ENCODE data around the gene PIGZ. TPM values are rescaled to one million over a fixed set of nuclear protein-coding genes. Genes with fewer than 3 reads are reported as not detected.
"Not testable (repeated sequence)": the region's sequence is repeated elsewhere in the genome, so short reads cannot be mapped to it uniquely, and the experiment has no call there.

The PIGZ gene
- total RNA-seq, 1 experiment from 2014 or later = 1.4 TPM

DNA sequence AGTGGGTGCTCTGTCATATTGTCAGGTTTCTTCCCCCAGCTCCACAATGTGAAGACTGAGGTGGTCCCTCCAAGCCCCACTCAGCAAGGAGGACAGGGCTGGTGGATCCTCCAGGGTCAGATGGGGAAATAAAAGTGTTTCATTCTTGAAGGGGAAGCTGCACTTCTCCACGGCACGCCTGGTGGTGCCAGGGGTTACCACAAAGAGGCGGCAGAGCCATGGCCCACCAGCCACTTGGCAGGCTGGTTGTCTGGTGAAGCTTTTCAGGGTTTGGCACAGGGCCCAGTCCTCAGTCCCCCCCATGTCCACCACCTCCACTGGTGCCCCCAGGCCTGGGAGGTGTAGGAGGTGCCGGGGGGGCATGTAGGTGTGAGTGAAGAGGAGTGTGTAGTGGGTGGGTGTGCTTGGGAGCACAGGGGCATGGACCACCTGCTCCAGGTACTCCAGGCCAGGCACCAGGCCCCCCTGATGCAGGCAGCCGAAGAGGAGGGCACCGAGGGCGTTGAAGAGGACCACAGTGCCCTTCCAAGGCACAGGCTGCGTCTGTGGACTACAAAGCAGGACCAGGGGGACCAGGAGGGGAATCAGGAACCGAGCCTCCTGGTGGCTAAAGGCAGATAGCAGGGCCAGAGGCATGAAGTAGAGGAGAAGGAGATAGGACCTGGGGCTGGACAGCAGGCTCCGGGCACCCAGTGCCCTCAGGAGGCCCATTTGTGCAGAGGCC is 21.3 kb downstream of the PIGZ start:
- Histone ChIP-seq H3K9me2 (ENCODE audit: insufficient read depth) (no peaks in the 10 kb centered on the region), H3K27ac (ENCODE audit: low read depth, low read length) (no peak overlapping the region), H3K9me3 (ENCODE audit: control insufficient read depth in 1 of 2, insufficient read depth in 1 of 2, low read depth in 1 of 2, low read length in 2 of 2) (no peaks in the 10 kb centered on the region), H3K4me1 (ENCODE audit: control insufficient read depth in 1 of 2, insufficient read depth in 2 of 2, low read length in 2 of 2) (peaks cover 5 to 7% of the 10 kb centered on the region in 2 experiments; a peak in 2 of 4 replicates), H3K79me2 (ENCODE audit: insufficient read depth, low read length) (peaks cover 21% of the 10 kb centered on the region), H3K4me3 (replicated peaks in 1 of 2; ENCODE audit: low read depth in 1 of 2, low read length in 2 of 2) (no peak overlapping the region), H2AFZ (ENCODE audit: low read depth, low read length, poor library complexity, severe bottlenecking) (no peak overlapping the region), H3K27me3 (ENCODE audit: insufficient read depth, low read length) (no peaks in the 10 kb centered on the region), H4K20me1 (ENCODE audit: insufficient read depth) (no peaks in the 10 kb centered on the region), H3K36me3 (ENCODE audit: control insufficient read depth in 1 of 2, insufficient read depth in 2 of 2, low read length in 2 of 2) (no peaks in the 10 kb centered on the region), H3K9ac (ENCODE audit: low read length) (no peak overlapping the region), H3K4me2 (ENCODE audit: low read length) (no peak overlapping the region)
- intact Hi-C loops (cut with micrococcal nuclease) = no loop called here
- RAD21 ChIA-PET (ENCODE audit: low non-redundant PET in 1 of 2, low total read pairs in 2 of 2, uncharacterized antibody in 2 of 2, unreplicated experiment in 2 of 2) = no interaction called here
- CTCF ChIA-PET = interaction anchor here (0.6 to 1.5 kb wide), 2 partner anchors 260 to 425 kb away, joined by 3 to 4 read pairs; no protein-coding TSS in a partner anchor
- TF ChIP-seq ZBTB33 (IDR thresholded peaks at IDR 0.05; ENCODE audit: extremely low read depth, insufficient replicate concordance, low read length) = no peak
- peak in 1 of 3 experiments; percentile 25; a peak in 2 of 6 replicates for TF ChIP-seq CTCF (IDR thresholded peaks at IDR 0.05 in 2 of 3, conservative IDR thresholded peaks at IDR 0.05 in 1 of 3; ENCODE audit: borderline replicate concordance in 1 of 3, insufficient read depth in 1 of 3, low read depth in 2 of 3, low read length in 2 of 3)
- ATAC-seq = no peak
- BruUV-seq (replicated peaks) = no TSS peak
- POLR2A ChIA-PET = no interaction called here
- no peak for DNase-seq (ENCODE audit: low read depth, low spot score)

DNA sequence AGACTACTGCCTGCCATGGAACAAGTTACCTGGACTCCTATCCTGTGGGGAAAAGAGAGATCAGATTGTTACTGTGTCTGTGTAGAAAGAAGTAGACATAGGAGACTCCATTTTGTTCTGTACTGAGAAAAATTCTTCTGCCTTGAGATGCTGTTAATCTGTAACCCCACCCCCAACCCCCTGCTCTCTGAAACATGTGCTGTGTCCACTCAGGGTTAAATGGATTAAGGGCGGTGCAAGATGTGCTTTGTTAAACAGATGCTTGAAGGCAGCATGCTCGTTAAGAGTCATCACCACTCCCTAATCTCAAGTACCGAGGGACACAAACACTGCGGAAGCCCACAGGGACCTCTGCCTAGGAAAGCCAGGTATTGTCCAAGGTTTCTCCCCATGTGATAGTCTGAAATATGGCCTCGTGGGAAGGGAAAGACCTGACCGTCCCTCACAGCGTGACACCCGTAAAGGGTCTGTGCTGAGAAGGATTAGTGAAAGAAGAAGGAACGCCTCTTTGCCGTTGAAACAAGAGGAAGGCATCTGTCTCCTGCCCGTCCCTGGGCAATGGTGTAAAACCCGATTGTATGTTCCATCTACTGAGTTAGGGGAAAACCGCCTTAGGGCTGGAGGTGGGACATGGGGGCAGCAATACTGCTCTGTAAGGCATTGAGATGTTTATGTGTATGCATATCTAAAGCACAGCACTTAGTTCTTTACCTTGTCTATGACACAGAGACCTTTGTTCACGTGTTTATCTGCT is 24.4 kb downstream of the PIGZ start:
- BruUV-seq (replicated peaks); H2AFZ ChIP-seq (ENCODE audit: low read depth, low read length, poor library complexity, severe bottlenecking); H3K9me2 ChIP-seq (ENCODE audit: insufficient read depth); RAD21 ChIA-PET (ENCODE audit: low non-redundant PET in 1 of 2, low total read pairs in 2 of 2, uncharacterized antibody in 2 of 2, unreplicated experiment in 2 of 2); ATAC-seq; H3K27ac ChIP-seq (ENCODE audit: low read depth, low read length); H3K9me3 ChIP-seq (ENCODE audit: control insufficient read depth in 1 of 2, insufficient read depth in 1 of 2, low read depth in 1 of 2, low read length in 2 of 2); CTCF ChIA-PET; H4K20me1 ChIP-seq (ENCODE audit: insufficient read depth); H3K27me3 ChIP-seq (ENCODE audit: insufficient read depth, low read length); DNase-seq (ENCODE audit: low read depth, low spot score); intact Hi-C loops (cut with micrococcal nuclease); POLR2A ChIA-PET: not testable (repeated sequence)
- H3K79me2 ChIP-seq (ENCODE audit: insufficient read depth, low read length) = peaks cover 52% of the 10 kb centered on the region
- H3K36me3 ChIP-seq (ENCODE audit: control insufficient read depth in 1 of 2, insufficient read depth in 2 of 2, low read length in 2 of 2) = peaks cover 1 to 11% of the 10 kb centered on the region in 2 experiments; a peak in 3 of 4 replicates
- H3K9ac ChIP-seq (ENCODE audit: low read length) = peak overlapping the region; percentile 88; the same call in 1 of the 2 replicates
- H3K4me1 ChIP-seq (ENCODE audit: control insufficient read depth in 1 of 2, insufficient read depth in 2 of 2, low read length in 2 of 2) = peaks cover 5 to 15% of the 10 kb centered on the region in 2 experiments; a peak in 2 of 4 replicates
- H3K4me3 ChIP-seq (replicated peaks in 1 of 2; ENCODE audit: low read depth in 1 of 2, low read length in 2 of 2) = peak overlapping the region; percentile 72 to 89
- peak overlapping the region; percentile 93 for H3K4me2 ChIP-seq (ENCODE audit: low read length)

Data from HCT116 (cell line).